Vagina (tissue), 2 donors: ENCODE data around the gene GRIK4. TPM values are rescaled to one million over a fixed set of nuclear protein-coding genes. Genes with fewer than 3 reads are reported as not detected.

ENCODE experiments used
- DNase-seq, 2 donors: peaks; one replicate each; pipeline ENCODE4 v3.0.0-alpha.2; 2017; ENCODE audit errors: extremely low spot score in 2 of 2
- H3K27ac ChIP-seq: fragments of 200-600 bp; sonication (generic); one replicate; pipeline ENCODE4 v1.5.1; 2019
- H3K27me3 ChIP-seq: fragments of 200-600 bp; sonication (generic); one replicate; pipeline ENCODE4 v1.5.1; 2019
- H3K36me3 ChIP-seq, 2 donors: fragments of 200-600 bp; sonication (generic); one replicate each; pipeline ENCODE4 v1.5.1; 2017 to 2019
- H3K4me1 ChIP-seq: fragments of 200-600 bp; sonication (generic); one replicate; pipeline ENCODE4 v1.5.1; 2019
- H3K4me3 ChIP-seq, 2 donors: fragments of 200-600 bp; sonication (generic); 1 replicate in 1 of 2; 2 replicates in 1 of 2; pipeline ENCODE4 v1.5.1; 2016 to 2019
- H3K9me3 ChIP-seq: fragments of 200-600 bp; sonication (generic); one replicate; pipeline ENCODE4 v1.5.1; 2019
- CTCF ChIP-seq, 3 experiments: fragments of 450-650 bp in 2 of 3; fragments of 200-600 bp in 1 of 3; sonication (generic) in 1 of 3; IDR thresholded peaks; one replicate each; pipeline ENCODE4 v1.5.1; 2017 to 2019; ENCODE audit warnings: antibody characterized with exemption in 3 of 3, mild to moderate bottlenecking in 2 of 3, moderate library complexity in 2 of 3
- POLR2A ChIP-seq, 2 donors: fragments of 450-650 bp; IDR thresholded peaks; one replicate each; pipeline ENCODE4 v1.6.1; 2017; ENCODE audit warnings: antibody characterized with exemption in 2 of 2, mild to moderate bottlenecking in 2 of 2, moderate library complexity in 2 of 2
- POLR2AphosphoS5 ChIP-seq, 2 donors: sonication (generic); formaldehyde crosslinking; IDR thresholded peaks; one replicate each; pipeline ENCODE4 v1.9.0; 2017; ENCODE audit warnings: antibody characterized with exemption in 2 of 2, mild to moderate bottlenecking in 2 of 2, low read depth in 1 of 2; ENCODE audit not compliant: insufficient read depth in 1 of 2
- intact Hi-C: fragments of 100-400 bp; cut with DNase I; formaldehyde crosslinking; loops from one replicate; pipeline ENCODE4 v1.15.1; 2023
- total RNA-seq: library from RNA; depleted of rRNA; stranded (reverse); fragments of >200 nt; gene quantifications from one replicate; pipeline ENCODE4 v1.2.3, GENCODE V29; 2016

GRIK4 gene
- total RNA-seq, 1 donor from 2014 or later = 0.25 TPM

- H3K4me1 ChIP-seq = peaks cover 4% of the 10 kb centered on the region
- no peak overlapping the region for H3K4me3 ChIP-seq
- intact Hi-C loops = loop anchor here (10.0 kb wide), 2 partner anchors 438 to 678 kb away; no protein-coding TSS in a partner anchor
- no peak for TF ChIP-seq POLR2AphosphoS5 (IDR thresholded peaks at IDR 0.05; ENCODE audit: insufficient read depth in 1 of 2, low read depth in 1 of 2)
- TF ChIP-seq POLR2A (IDR thresholded peaks at IDR 0.05) = no peak
- no peak for TF ChIP-seq CTCF (IDR thresholded peaks at IDR 0.05)
- H3K27me3 ChIP-seq = no peaks in the 10 kb centered on the region
- no peak overlapping the region for H3K27ac ChIP-seq
- no peak for DNase-seq
- H3K36me3 ChIP-seq = no peaks in the 10 kb centered on the region
- no peaks in the 10 kb centered on the region for H3K9me3 ChIP-seq
Measured at GRCh38 chr11:120516461-120517389, 5.2 kb downstream of the GRIK4 start.

GRCh38 chr11:120517390-120517761 is 5.8 kb downstream of the GRIK4 start:
- intact Hi-C loops = loop anchor here (10.0 kb wide), 2 partner anchors 437 to 677 kb away; no protein-coding TSS in a partner anchor

GRCh38 chr11:120517801-120518291 is 6.3 kb downstream of the GRIK4 start:
- H3K4me3 ChIP-seq = no peak overlapping the region
- no peaks in the 10 kb centered on the region for H3K9me3 ChIP-seq
- H3K27me3 ChIP-seq = no peaks in the 10 kb centered on the region
- no peak for DNase-seq
- intact Hi-C loops = loop anchor here (10.0 kb wide), 2 partner anchors 437 to 677 kb away; no protein-coding TSS in a partner anchor
- no peaks in the 10 kb centered on the region for H3K4me1 ChIP-seq
- H3K36me3 ChIP-seq = no peaks in the 10 kb centered on the region
- H3K27ac ChIP-seq = no peak overlapping the region
- TF ChIP-seq CTCF (IDR thresholded peaks at IDR 0.05) (no peak), POLR2A (IDR thresholded peaks at IDR 0.05) (no peak), POLR2AphosphoS5 (IDR thresholded peaks at IDR 0.05; ENCODE audit: insufficient read depth in 1 of 2, low read depth in 1 of 2) (no peak)

More at GRCh38 chr11:120517390-120517761, 5.8 kb downstream of the GRIK4 start:
- no peaks in the 10 kb centered on the region for H3K27me3 ChIP-seq
- no peak overlapping the region for H3K4me3 ChIP-seq
- H3K36me3 ChIP-seq = no peaks in the 10 kb centered on the region
- H3K4me1 ChIP-seq = no peaks in the 10 kb centered on the region
- no peak for TF ChIP-seq CTCF (IDR thresholded peaks at IDR 0.05)
- no peak for TF ChIP-seq POLR2AphosphoS5 (IDR thresholded peaks at IDR 0.05; ENCODE audit: insufficient read depth in 1 of 2, low read depth in 1 of 2)
- TF ChIP-seq POLR2A (IDR thresholded peaks at IDR 0.05) = no peak
- no peaks in the 10 kb centered on the region for H3K9me3 ChIP-seq
- no peak for DNase-seq
- H3K27ac ChIP-seq = no peak overlapping the region

GRCh38 chr11:120518356-120518755 is 6.8 kb downstream of the GRIK4 start:
- intact Hi-C loops = loop anchor here (10.0 kb wide), 2 partner anchors 436 to 676 kb away; no protein-coding TSS in a partner anchor
- no peak overlapping the region for H3K4me3 ChIP-seq
- no peaks in the 10 kb centered on the region for H3K9me3 ChIP-seq
- no peak overlapping the region for H3K27ac ChIP-seq
- H3K4me1 ChIP-seq = no peaks in the 10 kb centered on the region
- H3K36me3 ChIP-seq = no peaks in the 10 kb centered on the region
- TF ChIP-seq CTCF (IDR thresholded peaks at IDR 0.05) (no peak), POLR2A (IDR thresholded peaks at IDR 0.05) (no peak), POLR2AphosphoS5 (IDR thresholded peaks at IDR 0.05; ENCODE audit: insufficient read depth in 1 of 2, low read depth in 1 of 2) (no peak)
- no peak for DNase-seq
- H3K27me3 ChIP-seq = no peaks in the 10 kb centered on the region
